ENCODE measurements around the gene MARK4. TPM values are rescaled to one million over a fixed set of nuclear protein-coding genes. Genes with fewer than 3 reads are reported as not detected.

MARK4 gene
- total RNA-seq, 1 experiment from 2014 or later: 44.0 TPM

DNA sequence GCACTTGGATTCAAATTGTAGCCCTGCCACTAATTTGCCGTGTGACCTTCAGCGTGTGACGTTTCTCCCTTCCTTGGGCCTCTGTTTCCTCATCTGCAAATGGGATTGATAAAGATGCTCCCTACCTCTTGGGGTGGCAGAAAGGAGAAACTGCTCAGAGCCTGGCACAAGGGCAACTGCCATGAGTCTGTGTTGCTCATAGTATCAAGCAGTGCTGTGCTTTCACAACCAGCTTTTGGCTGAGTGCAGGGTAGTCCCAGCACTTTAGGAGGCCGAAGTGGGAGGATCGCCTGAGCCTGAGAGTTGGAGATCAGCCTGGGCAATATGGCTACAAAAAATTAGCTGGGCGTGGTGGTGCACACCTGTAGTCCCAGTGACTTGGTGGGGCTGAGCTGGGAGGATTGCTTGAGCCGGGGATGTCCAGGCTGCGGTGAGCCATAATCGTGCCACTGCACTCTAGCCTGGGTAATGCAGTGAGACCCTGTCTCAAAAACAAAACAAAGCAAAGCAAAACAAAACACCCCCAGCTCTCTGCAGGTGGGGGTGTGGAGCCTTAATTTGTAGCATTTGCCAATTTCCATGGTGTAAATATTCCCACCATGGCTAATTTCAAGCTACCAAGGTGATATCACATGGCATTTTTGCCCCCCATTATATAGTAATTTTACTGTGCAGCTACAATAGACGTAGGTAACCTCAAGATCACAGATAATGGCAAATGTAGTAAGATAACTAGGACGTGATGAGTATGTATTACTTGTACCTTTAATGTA lies 1.6 kb upstream of the MARK4 start:
- intact Hi-C loops (cut with micrococcal nuclease; ENCODE audit: unreplicated experiment): loop anchor here (10.0 kb wide), 1 partner anchor 235 kb away; no protein-coding TSS in a partner anchor
- ChIA-PET POLR2A (ENCODE audit: low non-redundant PET) (no interaction called here), CTCF (interaction anchor here (0.6 to 1.2 kb wide), 6 partner anchors 41 to 260 kb away, joined by 3 to 4 read pairs (median 3); partner anchors contain the start of genes BLOC1S3 and TRAPPC6A)
- no peaks in the 10 kb centered on the region for H3K9me3 ChIP-seq (ENCODE audit: low read depth, low read length, poor library complexity, severe bottlenecking)
- TF ChIP-seq, protein P1, sequence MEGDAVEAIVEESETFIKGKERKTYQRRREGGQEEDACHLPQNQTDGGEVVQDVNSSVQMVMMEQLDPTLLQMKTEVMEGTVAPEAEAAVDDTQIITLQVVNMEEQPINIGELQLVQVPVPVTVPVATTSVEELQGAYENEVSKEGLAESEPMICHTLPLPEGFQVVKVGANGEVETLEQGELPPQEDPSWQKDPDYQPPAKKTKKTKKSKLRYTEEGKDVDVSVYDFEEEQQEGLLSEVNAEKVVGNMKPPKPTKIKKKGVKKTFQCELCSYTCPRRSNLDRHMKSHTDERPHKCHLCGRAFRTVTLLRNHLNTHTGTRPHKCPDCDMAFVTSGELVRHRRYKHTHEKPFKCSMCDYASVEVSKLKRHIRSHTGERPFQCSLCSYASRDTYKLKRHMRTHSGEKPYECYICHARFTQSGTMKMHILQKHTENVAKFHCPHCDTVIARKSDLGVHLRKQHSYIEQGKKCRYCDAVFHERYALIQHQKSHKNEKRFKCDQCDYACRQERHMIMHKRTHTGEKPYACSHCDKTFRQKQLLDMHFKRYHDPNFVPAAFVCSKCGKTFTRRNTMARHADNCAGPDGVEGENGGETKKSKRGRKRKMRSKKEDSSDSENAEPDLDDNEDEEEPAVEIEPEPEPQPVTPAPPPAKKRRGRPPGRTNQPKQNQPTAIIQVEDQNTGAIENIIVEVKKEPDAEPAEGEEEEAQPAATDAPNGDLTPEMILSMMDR (conservative IDR thresholded peaks at IDR 0.05; ENCODE audit: low read depth, low read length): no peak
- no peak for TF ChIP-seq EZH2 (IDR thresholded peaks at IDR 0.05; ENCODE audit: borderline replicate concordance, low read depth, low read length, poor library complexity, severe bottlenecking)
- H3K36me3 ChIP-seq (ENCODE audit: insufficient read depth, low read length, poor library complexity, severe bottlenecking): no peaks in the 10 kb centered on the region
- no peak for DNase-seq (ENCODE audit: low spot score)
- H3K27ac ChIP-seq (ENCODE audit: low read depth, low read length, poor library complexity, severe bottlenecking): no peak overlapping the region
- peaks cover 5% of the 10 kb centered on the region for H3K4me1 ChIP-seq (ENCODE audit: insufficient read depth, low read length, poor library complexity, severe bottlenecking)
- H3K27me3 ChIP-seq (replicated peaks; ENCODE audit: insufficient read depth, low read depth, low read length, poor library complexity): no peaks in the 10 kb centered on the region
- BruUV-seq (replicated peaks): no TSS peak
- no peak overlapping the region for H3K4me3 ChIP-seq (ENCODE audit: low read depth, low read length, poor library complexity, severe bottlenecking)

DNA sequence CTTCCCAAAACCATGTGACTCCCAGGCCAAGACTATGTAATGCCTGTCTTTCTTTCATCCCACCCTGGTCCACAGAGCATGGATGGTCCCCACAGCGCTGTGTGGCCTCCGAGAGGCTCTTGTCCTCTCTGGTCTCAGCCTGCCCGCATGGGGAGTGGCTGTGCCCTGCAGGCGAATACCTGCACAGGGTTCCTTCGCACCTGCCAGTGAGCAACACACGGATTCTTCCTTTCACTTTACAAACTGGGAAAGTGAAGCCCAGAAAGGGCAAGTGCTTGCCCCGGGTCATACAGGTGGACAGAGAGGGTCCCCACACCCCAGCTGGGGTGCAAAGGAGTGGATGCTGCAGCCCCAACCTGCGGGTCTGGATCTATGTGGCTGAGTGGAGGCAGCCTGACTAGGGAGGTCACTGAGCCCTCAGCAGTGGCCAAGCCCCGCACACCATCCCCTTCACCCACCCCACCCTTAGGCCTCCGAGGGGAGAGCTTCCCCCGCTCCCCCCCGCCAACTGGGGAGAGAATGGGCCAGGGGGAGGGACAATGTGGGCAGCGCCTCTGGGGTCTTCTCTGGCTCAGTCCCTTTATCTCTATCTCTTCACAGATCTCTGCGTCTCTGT lies 747 bp upstream of the MARK4 start:
- intact Hi-C loops (cut with micrococcal nuclease; ENCODE audit: unreplicated experiment): no loop called here
- no peak for DNase-seq (ENCODE audit: low spot score)
- ChIA-PET POLR2A (ENCODE audit: low non-redundant PET) (no interaction called here), CTCF (no interaction called here)
- no peaks in the 10 kb centered on the region for H3K27me3 ChIP-seq (replicated peaks; ENCODE audit: insufficient read depth, low read depth, low read length, poor library complexity)
- H3K27ac ChIP-seq (ENCODE audit: low read depth, low read length, poor library complexity, severe bottlenecking): peak overlapping the region; percentile 86
- BruUV-seq (replicated peaks): no TSS peak
- TF ChIP-seq, protein P1 (conservative IDR thresholded peaks at IDR 0.05; ENCODE audit: low read depth, low read length): no peak
- no peak for TF ChIP-seq EZH2 (IDR thresholded peaks at IDR 0.05; ENCODE audit: borderline replicate concordance, low read depth, low read length, poor library complexity, severe bottlenecking)
- peaks cover 5% of the 10 kb centered on the region for H3K4me1 ChIP-seq (ENCODE audit: insufficient read depth, low read length, poor library complexity, severe bottlenecking)
- no peaks in the 10 kb centered on the region for H3K36me3 ChIP-seq (ENCODE audit: insufficient read depth, low read length, poor library complexity, severe bottlenecking)
- H3K4me3 ChIP-seq (ENCODE audit: low read depth, low read length, poor library complexity, severe bottlenecking): peak overlapping the region; percentile 93
- H3K9me3 ChIP-seq (ENCODE audit: low read depth, low read length, poor library complexity, severe bottlenecking): no peaks in the 10 kb centered on the region

DNA sequence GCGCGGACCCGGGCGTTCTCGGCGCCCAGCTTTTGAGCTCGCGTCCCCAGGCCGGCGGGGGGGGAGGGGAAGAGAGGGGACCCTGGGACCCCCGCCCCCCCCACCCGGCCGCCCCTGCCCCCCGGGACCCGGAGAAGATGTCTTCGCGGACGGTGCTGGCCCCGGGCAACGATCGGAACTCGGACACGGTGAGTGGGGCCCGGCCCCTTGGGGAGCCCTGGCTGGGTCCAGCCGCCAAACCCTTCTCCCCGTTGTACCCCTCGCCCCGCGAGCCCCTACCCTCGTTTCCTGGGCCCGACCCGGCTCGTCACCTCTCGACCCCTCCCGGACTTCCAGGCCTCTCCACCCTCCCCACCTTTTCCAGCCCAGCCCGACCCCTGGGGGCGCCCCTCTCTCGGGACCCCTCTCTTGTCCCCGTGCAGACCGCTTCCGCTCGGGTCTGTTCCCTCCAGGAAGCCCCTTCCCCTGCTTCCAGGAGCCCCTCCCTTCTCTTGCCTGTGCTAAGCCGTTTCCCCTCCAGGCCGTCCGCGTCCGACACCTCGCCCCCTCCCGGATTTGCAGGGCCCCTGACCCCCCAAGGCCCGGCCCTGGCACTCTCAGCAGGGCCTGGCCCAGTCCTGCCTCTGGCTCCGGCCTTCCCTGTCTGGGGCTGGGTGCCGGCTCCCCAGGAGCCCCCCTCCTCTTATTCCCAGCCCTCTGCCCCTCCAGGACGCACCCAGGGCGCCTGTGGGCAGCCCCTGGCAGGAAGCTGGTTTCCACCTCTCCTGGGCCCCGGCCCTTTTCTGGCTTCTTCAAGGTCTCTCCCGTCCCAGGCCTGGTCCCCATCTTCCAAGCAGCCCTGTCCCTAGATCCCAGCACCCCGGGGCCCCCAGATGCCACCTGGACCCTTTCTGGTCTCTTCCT lies 632 bp downstream of the MARK4 start:
- intact Hi-C loops (cut with micrococcal nuclease; ENCODE audit: unreplicated experiment): no loop called here
- ChIA-PET CTCF (no interaction called here), POLR2A (ENCODE audit: low non-redundant PET) (no interaction called here)
- TF ChIP-seq EZH2 (IDR thresholded peaks at IDR 0.05; ENCODE audit: borderline replicate concordance, low read depth, low read length, poor library complexity, severe bottlenecking): no peak
- TF ChIP-seq, protein P1 (conservative IDR thresholded peaks at IDR 0.05; ENCODE audit: low read depth, low read length): no peak
- no peak for DNase-seq (ENCODE audit: low spot score)
- Histone ChIP-seq H3K27me3 (replicated peaks; ENCODE audit: insufficient read depth, low read depth, low read length, poor library complexity) (no peaks in the 10 kb centered on the region), H3K9me3 (ENCODE audit: low read depth, low read length, poor library complexity, severe bottlenecking) (no peaks in the 10 kb centered on the region), H3K36me3 (ENCODE audit: insufficient read depth, low read length, poor library complexity, severe bottlenecking) (no peaks in the 10 kb centered on the region), H3K27ac (ENCODE audit: low read depth, low read length, poor library complexity, severe bottlenecking) (peak overlapping the region; percentile 85), H3K4me1 (ENCODE audit: insufficient read depth, low read length, poor library complexity, severe bottlenecking) (peaks cover 5% of the 10 kb centered on the region), H3K4me3 (ENCODE audit: low read depth, low read length, poor library complexity, severe bottlenecking) (peak overlapping the region; percentile 93)
- BruUV-seq (replicated peaks): no TSS peak
